ENCODE measurements around the gene NCK2.

DNA sequence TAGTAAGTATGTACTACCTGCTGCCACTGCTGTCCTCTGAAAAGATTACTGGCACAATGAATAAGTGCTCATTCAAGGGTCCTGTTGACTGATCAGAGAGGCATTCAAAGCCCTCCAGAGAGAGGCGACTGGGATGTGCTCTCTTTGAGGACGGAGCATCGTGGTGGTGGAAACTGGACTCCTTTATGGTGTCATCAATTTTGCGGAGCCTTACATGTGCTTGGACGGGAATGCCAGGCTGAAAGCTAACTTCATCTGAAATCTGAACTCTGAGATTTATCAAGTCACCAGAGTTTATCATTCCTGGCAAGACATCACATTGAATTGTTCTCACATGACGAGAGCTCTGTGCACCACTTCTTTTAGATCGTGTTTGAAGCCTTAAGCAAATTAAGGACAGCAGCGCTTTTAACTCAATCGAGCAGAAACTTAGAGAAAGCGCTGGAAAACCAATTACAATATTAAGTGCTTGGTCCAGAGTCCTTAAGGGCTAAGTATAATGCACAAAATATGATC is 138.3 kb downstream of the NCK2 start:
- TF ChIP-seq, protein P1, sequence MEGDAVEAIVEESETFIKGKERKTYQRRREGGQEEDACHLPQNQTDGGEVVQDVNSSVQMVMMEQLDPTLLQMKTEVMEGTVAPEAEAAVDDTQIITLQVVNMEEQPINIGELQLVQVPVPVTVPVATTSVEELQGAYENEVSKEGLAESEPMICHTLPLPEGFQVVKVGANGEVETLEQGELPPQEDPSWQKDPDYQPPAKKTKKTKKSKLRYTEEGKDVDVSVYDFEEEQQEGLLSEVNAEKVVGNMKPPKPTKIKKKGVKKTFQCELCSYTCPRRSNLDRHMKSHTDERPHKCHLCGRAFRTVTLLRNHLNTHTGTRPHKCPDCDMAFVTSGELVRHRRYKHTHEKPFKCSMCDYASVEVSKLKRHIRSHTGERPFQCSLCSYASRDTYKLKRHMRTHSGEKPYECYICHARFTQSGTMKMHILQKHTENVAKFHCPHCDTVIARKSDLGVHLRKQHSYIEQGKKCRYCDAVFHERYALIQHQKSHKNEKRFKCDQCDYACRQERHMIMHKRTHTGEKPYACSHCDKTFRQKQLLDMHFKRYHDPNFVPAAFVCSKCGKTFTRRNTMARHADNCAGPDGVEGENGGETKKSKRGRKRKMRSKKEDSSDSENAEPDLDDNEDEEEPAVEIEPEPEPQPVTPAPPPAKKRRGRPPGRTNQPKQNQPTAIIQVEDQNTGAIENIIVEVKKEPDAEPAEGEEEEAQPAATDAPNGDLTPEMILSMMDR (conservative IDR thresholded peaks at IDR 0.05; ENCODE audit: low read depth, low read length) = no peak
- no peak for TF ChIP-seq EZH2phosphoT487 (IDR thresholded peaks at IDR 0.05; ENCODE audit: borderline replicate concordance, low read length)
- TF ChIP-seq EZH2 (IDR thresholded peaks at IDR 0.05; ENCODE audit: low read length, unreplicated experiment) = no peak
